Fibroblast of upper back skin (primary cell): Measurements from ENCODE around the gene SLC25A23.
"Not testable (repeated sequence)": the region's sequence is repeated elsewhere in the genome, so short reads cannot be mapped to it uniquely, and the experiment has no call there.

Experiments used
- DNase-seq: peaks from one replicate; pipeline ENCODE4 v3.0.0-alpha.2; 2013

Gene SLC25A23

GRCh38 chr19:6453951-6454565 lies 5.5 kb downstream of the SLC25A23 start:
- no peak for DNase-seq

- no peak for DNase-seq
Measured at GRCh38 chr19:6452899-6453298, 6.7 kb downstream of the SLC25A23 start.

- DNase-seq = no peak
Measured at GRCh38 chr19:6452223-6452614, 7.4 kb downstream of the SLC25A23 start.

GRCh38 chr19:6451583-6452222 lies 7.9 kb downstream of the SLC25A23 start:
- no peak for DNase-seq

GRCh38 chr19:6450166-6450565 lies 9.4 kb downstream of the SLC25A23 start:
- no peak for DNase-seq

- DNase-seq = no peak
Measured at GRCh38 chr19:6448045-6448444, 11.5 kb downstream of the SLC25A23 start.

GRCh38 chr19:6446452-6446851 lies 13.1 kb downstream of the SLC25A23 start:
- DNase-seq = no peak

GRCh38 chr19:6443986-6444385 lies 15.6 kb downstream of the SLC25A23 start:
- no peak for DNase-seq

GRCh38 chr19:6442087-6442688 lies 17.4 kb downstream of the SLC25A23 start:
- no peak for DNase-seq

- DNase-seq = no peak
Measured at GRCh38 chr19:6440905-6441304, 18.7 kb downstream of the SLC25A23 start.

- no peak for DNase-seq
Measured at GRCh38 chr19:6439743-6440142, 19.8 kb downstream of the SLC25A23 start.

- no peak for DNase-seq
Measured at GRCh38 chr19:6433663-6434062, 25.9 kb downstream of the SLC25A23 start, which contains the start of gene SLC25A41. Gene SLC25A41 (minus strand): TSS chr19:6433763. CDS start chr19:6433693, 70 bp downstream.

- no peak for DNase-seq
Measured at GRCh38 chr19:6433165-6433564, 26.4 kb downstream of the SLC25A23 start.

- no peak for DNase-seq
Measured at GRCh38 chr19:6431891-6432290, 27.7 kb downstream of the SLC25A23 start.

- no peak for DNase-seq
Measured at GRCh38 chr19:6429419-6430221, 30.0 kb downstream of the SLC25A23 start.

GRCh38 chr19:6428692-6429418 lies 30.7 kb downstream of the SLC25A23 start:
- not testable (repeated sequence) for DNase-seq

GRCh38 chr19:6427131-6427530 lies 32.5 kb downstream of the SLC25A23 start:
- DNase-seq = no peak

- no peak for DNase-seq
Measured at GRCh38 chr19:6425732-6426620, 33.6 kb downstream of the SLC25A23 start.

GRCh38 chr19:6424939-6425731 lies 34.5 kb downstream of the SLC25A23 start:
- DNase-seq = peak; percentile 100

- no peak for DNase-seq
Measured at GRCh38 chr19:6424195-6424938, 35.2 kb downstream of the SLC25A23 start, which contains the start of gene KHSRP. Gene KHSRP (minus strand): TSS chr19:6424811. CDS start chr19:6424701, 110 bp downstream.
